Activated CD4-positive, CD25-positive, alpha-beta regulatory T cell treated with anti-CD3 and anti-CD28 coated beads, Interleukin-2, amount 50 U/mL, for 24 hours (primary cell): Measurements from ENCODE around the gene C2orf92.

Experiments
- ATAC-seq, 2 donors: fragments of 150-1000 bp; cut with Tn5 transposase; one replicate each; pipeline ENCODE4 v1.10.0; 2021; ENCODE audit warnings: mild to moderate bottlenecking in 1 of 2, moderate library complexity in 1 of 2

C2orf92 gene

DNA sequence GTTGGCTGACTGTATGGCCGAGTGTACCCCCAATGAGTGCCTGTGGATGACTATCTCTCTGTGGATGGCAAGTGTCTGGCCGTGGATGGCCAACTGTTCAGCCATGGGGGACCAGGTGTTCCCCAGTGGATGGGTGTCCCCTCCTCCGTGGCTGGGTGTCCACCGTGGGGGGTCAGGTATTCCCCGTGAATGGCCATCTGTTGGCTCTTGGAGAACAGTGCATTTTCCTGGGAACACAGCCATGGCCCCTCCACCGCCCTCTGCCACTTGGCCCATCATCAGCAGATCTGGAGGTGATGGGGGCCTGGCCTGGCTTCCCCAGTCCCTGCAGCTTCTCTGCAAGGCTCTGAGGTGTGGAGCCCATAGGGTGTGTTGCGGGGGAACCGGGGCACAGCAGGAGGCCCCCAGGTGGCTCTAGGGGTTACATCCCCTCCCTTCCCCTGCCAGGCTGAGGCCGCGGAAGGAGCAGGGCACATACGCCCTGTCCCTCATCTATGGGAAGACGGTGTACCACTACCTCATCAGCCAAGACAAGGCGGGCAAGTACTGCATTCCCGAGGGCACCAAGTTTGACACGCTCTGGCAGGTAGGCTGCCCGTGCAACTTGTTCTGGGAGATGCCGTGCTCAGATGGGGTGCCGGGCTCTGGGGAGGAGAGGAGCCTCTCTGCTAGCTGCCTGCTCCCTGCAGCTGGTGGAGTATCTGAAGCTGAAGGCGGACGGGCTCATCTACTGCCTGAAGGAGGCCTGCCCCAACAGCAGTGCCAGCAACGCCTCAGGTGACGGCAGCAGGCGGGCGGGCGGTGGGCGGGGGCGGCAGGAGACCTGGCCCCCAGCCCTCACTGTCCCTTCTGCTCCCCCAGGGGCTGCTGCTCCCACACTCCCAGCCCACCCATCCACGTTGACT lies 63.2 kb downstream of the C2orf92 start:
- no peak for ATAC-seq

DNA sequence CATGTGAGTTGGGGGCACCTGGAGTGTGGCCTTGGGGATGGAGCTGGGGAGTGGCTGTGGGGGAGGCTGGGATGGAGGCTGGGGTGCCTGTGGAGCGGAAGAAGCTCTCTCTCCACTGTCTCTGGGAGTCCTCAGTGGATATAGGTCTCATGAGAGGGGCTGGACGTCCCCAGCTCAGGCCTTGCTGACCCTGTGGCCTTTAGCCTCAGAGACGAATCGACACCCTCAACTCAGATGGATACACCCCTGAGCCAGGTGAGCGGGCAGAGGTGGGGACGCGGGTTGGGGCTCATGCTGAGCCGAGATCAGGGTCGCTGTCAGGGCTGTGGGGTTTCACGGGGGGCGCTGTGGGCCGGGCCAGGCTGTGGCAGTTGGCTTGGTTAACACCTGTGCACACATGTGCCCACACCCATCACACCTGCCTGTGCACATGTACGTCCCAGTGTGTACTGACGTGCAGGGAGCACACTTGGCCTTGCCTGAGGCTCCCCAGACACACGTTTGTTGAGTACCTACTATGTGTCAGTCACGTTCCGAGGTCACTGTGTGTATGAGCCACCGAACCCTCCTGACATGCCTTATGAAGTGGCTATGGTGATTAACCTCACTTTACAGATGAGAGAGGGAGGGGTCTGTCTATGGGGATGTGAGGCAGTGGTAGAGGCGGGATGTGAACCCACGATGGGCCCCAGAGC lies 64.0 kb downstream of the C2orf92 start:
- ATAC-seq: no peak

DNA sequence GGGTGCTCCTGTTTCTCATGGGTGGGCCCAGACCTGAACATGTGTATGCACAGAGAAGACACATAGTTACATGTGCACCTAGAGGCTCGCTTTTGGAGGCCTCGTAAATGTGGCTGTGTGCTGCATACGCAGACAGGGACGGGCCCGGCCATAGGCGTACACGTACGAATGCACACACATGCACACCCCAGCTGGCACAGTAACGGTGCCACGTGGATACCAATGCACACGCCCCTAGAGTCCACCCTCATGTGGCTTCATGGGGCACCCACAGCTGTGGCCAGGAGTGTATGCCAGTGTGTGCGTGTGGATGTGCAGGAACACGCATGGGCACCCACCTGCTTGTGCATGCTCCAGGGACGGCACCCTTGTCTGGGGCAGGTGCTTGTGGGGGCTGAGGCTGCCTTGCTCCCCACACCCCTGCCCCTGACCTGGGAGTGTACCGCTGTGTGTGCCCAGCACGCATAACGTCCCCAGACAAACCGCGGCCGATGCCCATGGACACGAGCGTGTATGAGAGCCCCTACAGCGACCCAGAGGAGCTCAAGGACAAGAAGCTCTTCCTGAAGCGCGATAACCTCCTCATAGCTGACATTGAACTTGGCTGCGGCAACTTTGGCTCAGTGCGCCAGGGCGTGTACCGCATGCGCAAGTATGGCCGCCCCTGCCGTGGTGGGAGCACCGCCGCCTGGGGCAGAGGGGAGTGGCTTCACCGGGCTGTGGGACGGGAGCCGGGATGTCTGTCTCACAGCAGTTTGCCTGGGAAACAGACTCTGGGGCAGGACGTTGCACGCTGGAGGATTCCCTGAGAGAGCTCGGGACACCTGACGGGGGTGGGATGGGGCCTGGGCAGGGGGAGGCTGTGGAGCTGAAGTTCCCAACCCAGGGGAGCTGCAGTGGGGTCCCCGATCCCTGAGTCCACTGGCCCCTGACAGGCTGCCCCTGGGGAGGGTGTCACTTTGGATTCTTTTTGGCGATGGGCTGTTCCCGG lies 64.8 kb downstream of the C2orf92 start:
- ATAC-seq: no peak

- ATAC-seq: no peak
Measured at GRCh38 chr2:97735161-97735561, 65.6 kb downstream of the C2orf92 start.

DNA sequence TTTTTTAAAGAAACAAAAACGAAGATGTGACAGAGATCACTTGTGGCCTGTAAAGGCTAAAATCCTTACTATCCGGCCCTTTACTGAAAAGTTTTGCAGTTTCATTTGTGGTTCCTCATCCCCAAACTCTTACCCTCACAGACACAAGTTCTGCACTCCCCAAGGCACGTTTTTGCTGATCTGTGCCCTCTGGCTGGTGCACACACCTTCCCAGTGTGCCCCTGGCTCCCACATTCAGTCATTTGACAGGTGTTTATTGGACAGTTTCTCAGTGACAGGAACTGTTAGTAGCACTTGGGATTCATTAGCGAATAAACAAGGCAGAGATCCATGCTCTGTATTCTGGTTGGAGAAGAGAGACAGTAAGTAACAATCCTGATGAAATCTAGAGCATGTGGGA lies 66.7 kb downstream of the C2orf92 start:
- no peak for ATAC-seq

DNA sequence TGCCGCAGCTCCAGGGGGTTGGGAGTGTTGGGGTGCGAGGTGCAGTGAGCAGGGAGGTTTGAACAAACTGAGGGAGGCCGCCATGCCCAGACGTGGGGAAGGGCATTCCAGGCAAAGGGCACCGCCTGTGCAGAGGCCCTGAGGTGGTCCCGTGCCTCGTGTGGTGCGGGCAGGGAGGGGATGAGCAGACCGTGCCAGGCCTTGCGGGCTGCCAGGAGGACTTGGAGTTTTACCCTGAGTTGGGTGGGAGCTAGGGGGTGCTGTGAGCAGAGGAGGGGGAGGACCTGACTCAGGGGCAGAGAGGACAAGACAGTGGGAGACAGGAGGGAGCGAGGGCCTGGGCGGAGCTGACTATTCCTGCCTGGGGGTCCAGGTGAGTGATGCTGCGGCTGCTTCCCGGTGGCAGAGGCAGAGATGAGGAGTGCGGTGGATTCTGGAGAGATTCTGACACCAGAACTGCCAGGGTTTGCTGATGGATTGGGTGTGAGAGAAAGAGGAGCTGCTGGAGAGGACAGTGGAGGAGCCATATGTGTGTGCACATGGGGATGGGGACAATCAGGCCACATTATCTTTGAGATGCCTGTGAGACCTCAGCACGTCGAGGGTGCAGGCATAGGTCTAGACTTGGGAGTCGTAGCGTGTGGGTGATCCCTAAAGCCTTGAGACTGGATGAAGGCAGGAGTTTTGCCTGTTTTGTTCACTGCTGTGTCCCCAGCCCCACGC lies 67.3 kb downstream of the C2orf92 start:
- no peak for ATAC-seq

GRCh38 chr2:97737421-97738178 lies 68.1 kb downstream of the C2orf92 start:
- no peak for ATAC-seq

DNA sequence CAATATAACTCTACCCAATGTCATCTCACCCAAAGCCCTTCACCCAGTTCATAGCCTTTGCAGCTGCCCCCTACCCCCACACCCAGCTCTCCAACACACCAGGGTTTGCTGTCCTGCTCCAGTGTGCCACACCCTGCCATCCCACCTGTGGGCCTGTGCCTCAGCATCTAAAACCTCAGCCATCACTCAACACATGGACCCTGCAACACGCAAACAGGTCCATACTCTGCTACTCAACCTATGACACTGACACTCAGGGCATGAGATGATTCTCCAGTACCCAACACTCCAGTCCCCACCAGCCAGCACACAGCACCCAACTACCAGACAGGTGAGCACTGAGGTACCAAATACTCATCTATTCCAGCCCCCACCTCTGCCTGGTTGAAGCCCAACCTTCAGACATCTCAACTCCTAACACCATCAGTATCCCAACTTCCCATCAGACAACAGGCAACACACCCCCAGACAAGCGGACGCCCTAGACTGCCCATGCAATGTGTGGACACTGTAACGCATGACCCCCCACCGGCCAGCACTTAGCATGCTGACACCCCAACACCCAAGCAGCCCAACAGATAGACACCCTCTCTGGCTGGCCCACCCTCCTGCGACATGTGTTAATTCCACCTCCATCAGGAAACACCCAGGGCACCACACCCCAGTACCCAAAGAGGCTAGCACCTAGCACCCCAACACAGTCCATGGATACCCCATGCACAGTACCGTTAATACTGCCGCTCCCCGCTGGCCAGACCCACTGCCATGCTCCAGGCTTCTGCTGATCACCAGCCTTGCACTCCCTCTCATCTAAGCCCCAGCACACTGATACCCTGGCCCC lies 68.9 kb downstream of the C2orf92 start:
- no peak for ATAC-seq

DNA sequence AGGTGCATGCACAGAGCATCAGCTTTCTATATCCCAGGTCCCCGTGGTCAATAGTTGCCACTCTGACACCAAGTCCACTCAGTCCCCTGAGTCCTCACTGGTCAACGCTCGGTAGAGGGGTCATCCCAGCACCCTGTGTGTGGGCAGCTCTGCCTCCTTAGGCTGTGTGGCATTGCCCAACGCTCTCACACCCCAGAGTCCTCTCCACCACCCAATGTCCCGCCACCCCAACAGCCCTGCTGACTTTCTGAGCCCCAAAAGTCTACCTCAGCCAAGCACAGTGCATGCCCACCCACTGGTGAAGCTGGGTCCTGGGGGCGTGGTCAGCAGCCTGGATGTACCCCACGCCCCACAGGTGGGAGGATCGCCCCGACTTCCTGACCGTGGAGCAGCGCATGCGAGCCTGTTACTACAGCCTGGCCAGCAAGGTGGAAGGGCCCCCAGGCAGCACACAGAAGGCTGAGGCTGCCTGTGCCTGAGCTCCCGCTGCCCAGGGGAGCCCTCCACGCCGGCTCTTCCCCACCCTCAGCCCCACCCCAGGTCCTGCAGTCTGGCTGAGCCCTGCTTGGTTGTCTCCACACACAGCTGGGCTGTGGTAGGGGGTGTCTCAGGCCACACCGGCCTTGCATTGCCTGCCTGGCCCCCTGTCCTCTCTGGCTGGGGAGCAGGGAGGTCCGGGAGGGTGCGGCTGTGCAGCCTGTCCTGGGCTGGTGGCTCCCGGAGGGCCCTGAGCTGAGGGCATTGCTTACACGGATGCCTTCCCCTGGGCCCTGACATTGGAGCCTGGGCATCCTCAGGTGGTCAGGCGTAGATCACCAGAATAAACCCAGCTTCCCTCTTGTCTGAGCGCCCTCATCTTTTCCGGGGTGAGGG lies 69.7 kb downstream of the C2orf92 start:
- no peak for ATAC-seq

- no peak for ATAC-seq
Measured at GRCh38 chr2:97739893-97740245, 70.4 kb downstream of the C2orf92 start.

DNA sequence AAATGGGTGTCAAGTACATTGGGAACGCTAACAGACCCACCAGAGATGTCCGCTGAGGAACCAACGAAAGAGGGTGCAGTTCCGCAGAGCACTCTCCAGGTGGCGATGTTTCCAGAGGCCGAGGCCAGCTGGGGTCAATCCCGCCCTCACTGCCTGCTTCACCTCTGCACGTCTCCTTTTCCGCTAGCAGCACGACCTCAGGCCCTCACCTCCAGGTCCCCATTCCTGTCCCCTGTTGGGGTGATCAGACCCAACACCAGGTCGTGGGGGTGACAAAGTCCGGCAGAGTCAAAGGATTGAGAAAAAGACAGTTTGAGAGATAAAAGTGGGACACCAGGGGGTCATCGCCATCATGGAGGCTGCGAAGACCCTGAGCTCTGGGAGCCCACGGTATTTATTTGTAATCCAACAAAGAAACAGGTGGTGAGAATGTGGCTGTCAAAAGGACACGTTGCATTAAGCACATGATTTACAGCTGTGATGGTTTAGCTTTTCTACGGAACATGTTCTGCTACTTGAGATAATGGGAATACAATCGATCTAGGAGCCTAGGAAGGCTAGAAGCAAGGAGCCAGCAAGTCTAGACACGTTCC lies 71.2 kb downstream of the C2orf92 start:
- ATAC-seq: no peak

DNA sequence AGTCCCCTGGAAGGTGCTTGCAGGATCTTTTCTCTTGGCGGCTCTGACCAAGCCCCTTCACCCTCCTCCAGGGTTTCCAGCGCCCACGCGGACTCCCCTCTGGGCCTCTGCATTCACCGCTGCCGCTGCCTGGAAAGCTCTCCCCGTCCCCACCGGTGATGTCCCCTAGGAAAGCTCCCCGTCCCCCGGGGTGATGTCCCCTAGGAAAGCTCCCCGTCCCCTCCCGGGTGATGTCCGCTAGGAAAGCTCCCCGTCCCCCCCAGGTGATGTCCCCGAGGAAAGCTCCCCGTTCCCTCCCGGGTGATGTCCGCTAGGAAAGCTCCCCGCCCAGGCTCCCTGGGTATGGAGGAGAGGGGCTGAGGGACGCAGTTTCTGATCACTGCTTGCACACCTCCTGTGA lies 71.7 kb downstream of the C2orf92 start:
- no peak for ATAC-seq

- no peak for ATAC-seq
Measured at GRCh38 chr2:97741686-97742085, 72.2 kb downstream of the C2orf92 start.

DNA sequence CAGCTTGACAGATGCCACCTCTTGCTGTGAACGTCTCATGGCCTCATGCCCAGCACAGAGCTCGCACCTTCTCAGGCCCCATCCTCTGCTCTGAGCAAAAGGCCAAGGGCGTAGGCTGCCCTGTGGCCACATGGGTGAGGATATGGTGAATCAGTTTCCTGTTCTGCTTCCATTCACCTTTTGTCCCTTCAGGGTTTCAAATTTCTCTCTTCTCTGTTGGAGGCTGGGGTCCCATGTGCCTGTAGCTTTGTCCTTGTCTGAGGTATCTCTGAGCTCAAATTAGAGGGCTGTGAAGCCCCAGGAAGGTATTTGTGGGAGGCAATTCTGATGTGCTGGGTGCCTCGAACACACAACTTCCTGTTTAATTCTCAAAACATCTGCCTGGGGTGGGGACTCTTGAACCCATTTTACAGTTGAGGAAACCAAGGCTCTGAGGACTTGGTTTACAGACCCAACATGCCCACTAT lies 72.9 kb downstream of the C2orf92 start:
- peak; percentile 34 to 48 for ATAC-seq

GRCh38 chr2:97743913-97744312 lies 74.4 kb downstream of the C2orf92 start:
- no peak for ATAC-seq

- peak; percentile 93 to 97 for ATAC-seq
Measured at GRCh38 chr2:97745474-97746174, 76.1 kb downstream of the C2orf92 start.

DNA sequence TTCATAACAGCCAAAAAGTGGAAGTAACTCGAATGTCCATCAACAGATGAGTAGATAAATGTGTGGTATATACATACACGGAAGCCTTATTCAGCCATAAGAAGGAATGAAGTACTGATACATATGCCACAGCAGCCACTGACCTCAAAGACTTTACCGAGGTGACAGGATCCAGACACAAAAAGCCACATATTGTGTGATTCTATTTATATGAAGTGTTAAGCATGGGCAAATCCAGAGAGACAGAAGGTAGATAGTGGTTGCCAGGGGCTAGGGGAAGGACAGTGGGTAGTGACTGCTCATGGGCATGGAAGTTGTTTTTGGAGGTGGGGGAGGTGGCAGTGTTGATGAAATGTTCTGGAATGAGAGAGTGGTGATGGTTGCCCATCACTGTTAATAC lies 77.8 kb downstream of the C2orf92 start:
- ATAC-seq: no peak

DNA sequence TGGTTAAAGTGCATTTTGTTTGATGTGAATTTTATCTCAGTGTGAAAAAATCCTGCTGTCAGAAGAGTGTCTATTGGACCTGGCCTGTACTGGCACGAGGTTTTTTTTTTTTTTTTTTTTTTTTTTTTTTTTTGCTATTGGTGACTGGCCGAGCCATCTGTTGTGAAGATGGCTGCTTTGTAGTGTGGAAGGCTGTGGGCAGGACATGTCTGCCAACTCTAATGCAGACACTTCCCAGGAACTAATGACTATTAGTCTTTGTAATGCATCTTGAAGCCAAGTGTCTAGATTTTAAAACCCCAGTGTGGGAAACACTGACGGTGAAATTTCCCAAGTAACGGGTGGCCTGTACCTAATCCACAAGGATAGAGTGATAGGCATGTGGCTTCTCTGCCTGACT lies 78.2 kb downstream of the C2orf92 start:
- no peak for ATAC-seq
